Measurements from ENCODE around the gene CSF1.

GRCh38 chr1:109881906-109882287, 28.8 kb upstream of the CSF1 start:
- TF ChIP-seq POLR2A (IDR thresholded peaks at IDR 0.05): no peak
- TF ChIP-seq CTCF (IDR thresholded peaks at IDR 0.05): no peak

All from Peyer's patch (tissue), 4 donors.